ENCODE measurements around the gene TUBGCP6. TPM values are rescaled to one million over a fixed set of nuclear protein-coding genes. Genes with fewer than 3 reads are reported as not detected.
A peak's percentile ranks its signal among the peaks of the same experiment; 100 is the strongest.

Gene TUBGCP6
- total and polyA plus RNA-seq, 10 of the 15 experiments (the other 5 are each of a cell fraction or from before 2014, with no cell fraction given) = 0.74 to 41.4 (median 19.4) TPM

DNA sequence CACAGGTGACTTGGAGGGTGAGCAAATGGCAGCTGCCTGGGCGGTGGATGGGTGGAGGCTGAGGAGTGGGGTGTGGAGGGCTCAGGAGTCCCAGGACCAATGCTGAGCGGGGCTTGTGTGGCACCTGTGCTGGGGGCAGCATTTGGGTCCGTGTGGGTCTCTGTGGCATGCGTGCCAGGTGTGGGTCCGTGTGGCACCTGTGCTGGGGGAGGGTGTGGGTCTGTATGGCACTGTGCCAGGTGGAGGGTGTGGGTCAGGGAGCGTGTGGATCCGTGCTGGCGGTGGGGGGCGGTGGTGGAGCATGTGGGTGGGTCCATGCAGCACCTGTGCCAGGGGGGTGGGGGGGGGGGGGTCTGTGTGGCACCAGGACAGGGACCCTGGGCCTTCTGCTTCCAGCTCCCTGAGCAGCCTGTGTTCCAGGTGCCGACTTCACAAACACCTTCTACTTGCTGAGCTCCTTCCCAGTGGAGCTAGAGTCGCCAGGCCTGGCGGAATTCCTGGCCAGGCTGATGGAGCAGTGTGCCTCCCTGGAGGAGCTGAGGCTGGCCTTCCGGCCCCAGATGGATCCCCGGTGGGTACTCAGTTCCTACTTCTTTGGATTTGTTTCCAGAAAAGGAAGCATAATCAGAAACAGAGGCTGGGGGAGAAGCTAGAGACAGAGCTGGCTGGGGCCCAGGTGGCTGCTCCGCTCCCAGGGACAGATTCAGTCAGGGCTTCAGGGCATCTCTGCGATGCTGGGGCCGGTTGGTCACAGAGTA is 29.3 kb downstream of the TUBGCP6 start:
- no peaks in the 10 kb centered on the region; the same call in 1 of the 2 replicates for H3K79me2 ChIP-seq (ENCODE audit: control insufficient read depth, insufficient read depth, low read length)
- H3K9ac ChIP-seq (ENCODE audit: control insufficient read depth, insufficient read depth, low read length) = no peak overlapping the region
- FAIRE-seq (no peak), DNase-seq (ENCODE audit: low read depth, low spot score) (no peak), ATAC-seq (no peak)
- SMC1A ChIA-PET (ENCODE audit: uncharacterized antibody, unreplicated experiment) = no interaction called here
- TF ChIP-seq GABPA (IDR thresholded peaks at IDR 0.05; ENCODE audit: low read depth) (no peak), POLR2A (IDR thresholded peaks at IDR 0.05; ENCODE audit: low read depth, low read length) (peak; percentile 58)
- 96% methylated on average over 14 of the region's 17 CpGs for WGBS (ENCODE audit: insufficient coverage, insufficient replicate concordance, low lambda C conversion rate, missing lambda C conversion rate)
- H3K9me3 ChIP-seq (replicated peaks; ENCODE audit: control insufficient read depth, insufficient read depth, low read length) = no peaks in the 10 kb centered on the region
- no peak overlapping the region for H3K27ac ChIP-seq (ENCODE audit: control insufficient read depth, insufficient read depth)
- RAD21 ChIA-PET (ENCODE audit: unreplicated experiment) = no interaction called here
- no peaks in the 10 kb centered on the region for H3K27me3 ChIP-seq (replicated peaks in 1 of 2; ENCODE audit: control insufficient read depth in 2 of 2, insufficient read depth in 2 of 2, low read length in 1 of 2)
- H3K4me3 ChIP-seq = no peak overlapping the region
- BruUV-seq (replicated peaks) = no TSS peak
- in situ Hi-C loops (cut with MboI) (no loop called here), intact Hi-C loops (cut with micrococcal nuclease; ENCODE audit: unreplicated experiment) (no loop called here)
- H3K36me3 ChIP-seq (ENCODE audit: control insufficient read depth in 2 of 2, insufficient read depth in 2 of 2, low read length in 1 of 2) = peaks cover 31 to 48% of the 10 kb centered on the region in 2 experiments; a peak in 3 of 4 replicates
- H2AFZ ChIP-seq (ENCODE audit: control insufficient read depth, low read depth, low read length) = no peak overlapping the region
- no peak overlapping the region for H3K4me2 ChIP-seq (ENCODE audit: control insufficient read depth, insufficient read depth)
- no peaks in the 10 kb centered on the region for H3K4me1 ChIP-seq (ENCODE audit: control insufficient read depth, insufficient read depth, low read length)
- CTCF ChIA-PET = interaction anchor here (1.1 kb wide), 1 partner anchor 67 kb away, joined by 3 read pairs; no protein-coding TSS in a partner anchor
- no peaks in the 10 kb centered on the region for H4K20me1 ChIP-seq (ENCODE audit: control insufficient read depth, insufficient read depth)
- POLR2A ChIA-PET = no interaction called here

GRCh38 chr22:50213263-50213662 is 31.6 kb downstream of the TUBGCP6 start:
- Histone ChIP-seq H3K79me2 (ENCODE audit: control insufficient read depth, insufficient read depth, low read length) (no peaks in the 10 kb centered on the region; the same call in 1 of the 2 replicates), H3K9ac (ENCODE audit: control insufficient read depth, insufficient read depth, low read length) (no peak overlapping the region), H3K27ac (ENCODE audit: control insufficient read depth, insufficient read depth) (no peak overlapping the region), H4K20me1 (ENCODE audit: control insufficient read depth, insufficient read depth) (no peaks in the 10 kb centered on the region; the same call in 1 of the 2 replicates), H3K4me1 (ENCODE audit: control insufficient read depth, insufficient read depth, low read length) (no peaks in the 10 kb centered on the region), H2AFZ (ENCODE audit: control insufficient read depth, low read depth, low read length) (no peak overlapping the region), H3K4me2 (ENCODE audit: control insufficient read depth, insufficient read depth) (no peak overlapping the region), H3K36me3 (ENCODE audit: control insufficient read depth in 2 of 2, insufficient read depth in 2 of 2, low read length in 1 of 2) (peaks cover 31 to 32% of the 10 kb centered on the region in 2 experiments; a peak in 3 of 4 replicates), H3K4me3 (no peak overlapping the region), H3K27me3 (replicated peaks in 1 of 2; ENCODE audit: control insufficient read depth in 2 of 2, insufficient read depth in 2 of 2, low read length in 1 of 2) (no peaks in the 10 kb centered on the region), H3K9me3 (replicated peaks; ENCODE audit: control insufficient read depth, insufficient read depth, low read length) (no peaks in the 10 kb centered on the region)
- WGBS (ENCODE audit: insufficient coverage, insufficient replicate concordance, low lambda C conversion rate, missing lambda C conversion rate) = 99% methylated on average over 9 of the region's 9 CpGs
- TF ChIP-seq MYC (IDR thresholded peaks at IDR 0.05; ENCODE audit: insufficient read depth, insufficient read length, insufficient replicate concordance, low read length, severe bottlenecking) (no peak), MYB (IDR thresholded peaks at IDR 0.05; ENCODE audit: borderline replicate concordance, low read depth, low read length) (no peak), HDGF (IDR thresholded peaks at IDR 0.05) (no peak), ZNF207 (IDR thresholded peaks at IDR 0.05; ENCODE audit: borderline replicate concordance) (no peak)
- TF ChIP-seq, protein P1, sequence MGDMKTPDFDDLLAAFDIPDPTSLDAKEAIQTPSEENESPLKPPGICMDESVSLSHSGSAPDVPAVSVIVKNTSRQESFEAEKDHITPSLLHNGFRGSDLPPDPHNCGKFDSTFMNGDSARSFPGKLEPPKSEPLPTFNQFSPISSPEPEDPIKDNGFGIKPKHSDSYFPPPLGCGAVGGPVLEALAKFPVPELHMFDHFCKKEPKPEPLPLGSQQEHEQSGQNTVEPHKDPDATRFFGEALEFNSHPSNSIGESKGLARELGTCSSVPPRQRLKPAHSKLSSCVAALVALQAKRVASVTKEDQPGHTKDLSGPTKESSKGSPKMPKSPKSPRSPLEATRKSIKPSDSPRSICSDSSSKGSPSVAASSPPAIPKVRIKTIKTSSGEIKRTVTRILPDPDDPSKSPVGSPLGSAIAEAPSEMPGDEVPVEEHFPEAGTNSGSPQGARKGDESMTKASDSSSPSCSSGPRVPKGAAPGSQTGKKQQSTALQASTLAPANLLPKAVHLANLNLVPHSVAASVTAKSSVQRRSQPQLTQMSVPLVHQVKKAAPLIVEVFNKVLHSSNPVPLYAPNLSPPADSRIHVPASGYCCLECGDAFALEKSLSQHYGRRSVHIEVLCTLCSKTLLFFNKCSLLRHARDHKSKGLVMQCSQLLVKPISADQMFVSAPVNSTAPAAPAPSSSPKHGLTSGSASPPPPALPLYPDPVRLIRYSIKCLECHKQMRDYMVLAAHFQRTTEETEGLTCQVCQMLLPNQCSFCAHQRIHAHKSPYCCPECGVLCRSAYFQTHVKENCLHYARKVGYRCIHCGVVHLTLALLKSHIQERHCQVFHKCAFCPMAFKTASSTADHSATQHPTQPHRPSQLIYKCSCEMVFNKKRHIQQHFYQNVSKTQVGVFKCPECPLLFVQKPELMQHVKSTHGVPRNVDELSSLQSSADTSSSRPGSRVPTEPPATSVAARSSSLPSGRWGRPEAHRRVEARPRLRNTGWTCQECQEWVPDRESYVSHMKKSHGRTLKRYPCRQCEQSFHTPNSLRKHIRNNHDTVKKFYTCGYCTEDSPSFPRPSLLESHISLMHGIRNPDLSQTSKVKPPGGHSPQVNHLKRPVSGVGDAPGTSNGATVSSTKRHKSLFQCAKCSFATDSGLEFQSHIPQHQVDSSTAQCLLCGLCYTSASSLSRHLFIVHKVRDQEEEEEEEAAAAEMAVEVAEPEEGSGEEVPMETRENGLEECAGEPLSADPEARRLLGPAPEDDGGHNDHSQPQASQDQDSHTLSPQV (IDR thresholded peaks at IDR 0.05) = no peak
- ChIA-PET RAD21 (ENCODE audit: unreplicated experiment) (interaction anchor here (0.7 kb wide), 1 partner anchor 63 kb away, joined by 3 read pairs; no protein-coding TSS in a partner anchor), SMC1A (ENCODE audit: uncharacterized antibody, unreplicated experiment) (interaction anchor here (0.6 kb wide), 1 partner anchor 348 kb away, joined by 5 read pairs; no protein-coding TSS in a partner anchor), CTCF (interaction anchor here (4.0 kb wide), 1 partner anchor 65 kb away, joined by 15 read pairs; no protein-coding TSS in a partner anchor), POLR2A (no interaction called here)
- BruUV-seq (replicated peaks) = no TSS peak
- in situ Hi-C loops (cut with MboI) (loop anchor here (5.0 kb wide), 1 partner anchor 66 kb away; no protein-coding TSS in a partner anchor), intact Hi-C loops (cut with micrococcal nuclease; ENCODE audit: unreplicated experiment) (no loop called here)
- DNase-seq (ENCODE audit: low read depth, low spot score) (no peak), ATAC-seq (no peak), FAIRE-seq (no peak)
